SK-N-SH (cell line): ENCODE results near the gene HLA-A. TPM values are rescaled to one million over a fixed set of nuclear protein-coding genes. Genes with fewer than 3 reads are reported as not detected.

Experiments
- CTCF ChIA-PET: fragments of 300-600, 350-600 bp; formaldehyde crosslinking; extraction: SDS; loops from one replicate; lab custom pipeline; 2021; lab: Yijun Ruan, JAX
- POLR2A ChIA-PET: fragments of 350-600 bp; sonication (Branson Sonifier 250); formaldehyde crosslinking; extraction: SDS; loops from one replicate; lab custom pipeline; 2020; ENCODE audit warnings: antibody characterized with exemption, inconsistent platforms; lab: Yijun Ruan, JAX
- DNase-seq: peaks from one replicate; pipeline ENCODE4 v3.0.0; 2012
- H2AFZ ChIP-seq: fragments of 200-600 bp; sonication (generic); 2 replicates; pipeline ENCODE4 v1.8.1; 2016; ENCODE audit warnings: antibody characterized with exemption, mild to moderate bottlenecking, low read depth
- H3F3A ChIP-seq: fragments of 200-600 bp; sonication (generic); replicated peaks from 2 replicates; pipeline ENCODE3; 2016; ENCODE audit warnings: antibody characterized with exemption, mild to moderate bottlenecking; ENCODE audit not compliant: insufficient read depth
- H3K27ac ChIP-seq, 2 experiments: fragments of 200-500 bp in 1 of 2; fragments of 200-600 bp in 1 of 2; sonication (Bioruptor generic) in 1 of 2; sonication (generic), shearing (Covaris generic) in 1 of 2; 2 replicates each; pipeline versions ENCODE4 v1.5.1 to v1.6.1; 2014 to 2016; ENCODE audit warnings: low read depth in 2 of 2, inconsistent platforms in 1 of 2, low read length in 1 of 2, mild to moderate bottlenecking in 1 of 2, mixed read lengths in 1 of 2
- H3K27me3 ChIP-seq: fragments of 200-600 bp; sonication (generic), shearing (Covaris generic); 2 replicates; pipeline ENCODE4 v1.6.1; 2016; ENCODE audit warnings: mixed run types; ENCODE audit not compliant: insufficient read depth
- H3K36me3 ChIP-seq, 2 experiments: fragments of 200-500 bp in 1 of 2; fragments of 200-600 bp in 1 of 2; sonication (Bioruptor generic) in 1 of 2; sonication (generic) in 1 of 2; replicated peaks in 1 of 2; 2 replicates each; pipeline versions ENCODE3 to v1.5.1; 2014 to 2016; ENCODE audit warnings: low read length in 1 of 2, mild to moderate bottlenecking in 1 of 2; ENCODE audit not compliant: insufficient read depth in 2 of 2, control insufficient read depth in 1 of 2
- H3K4me1 ChIP-seq, 2 experiments: fragments of 200-500 bp in 1 of 2; fragments of 200-600 bp in 1 of 2; sonication (Bioruptor generic) in 1 of 2; sonication (generic), shearing (Covaris generic) in 1 of 2; 2 replicates each; pipeline versions ENCODE4 v1.5.1 to v1.6.1; 2014 to 2016; ENCODE audit warnings: low read depth in 1 of 2, low read length in 1 of 2, mixed run types in 1 of 2; ENCODE audit not compliant: insufficient read depth in 2 of 2, control insufficient read depth in 1 of 2
- H3K4me2 ChIP-seq: fragments of 200-600 bp; sonication (generic), shearing (Covaris generic); 2 replicates; pipeline ENCODE4 v1.6.1; 2017; ENCODE audit warnings: mixed run types
- H3K4me3 ChIP-seq, 2 experiments: fragments of 200-500 bp in 1 of 2; fragments of 200-600 bp in 1 of 2; sonication (Bioruptor generic) in 1 of 2; sonication (generic), shearing (Covaris generic) in 1 of 2; 2 replicates each; pipeline versions ENCODE4 v1.5.1 to v1.8.1; 2014 to 2016; ENCODE audit warnings: low read depth in 2 of 2, inconsistent platforms in 1 of 2, low read length in 1 of 2, mild to moderate bottlenecking in 1 of 2, mixed read lengths in 1 of 2, moderate library complexity in 1 of 2
- H3K79me2 ChIP-seq: fragments of 200-600 bp; sonication (generic); 2 replicates; pipeline ENCODE4 v1.8.1; 2017; ENCODE audit warnings: mild to moderate bottlenecking; ENCODE audit not compliant: insufficient read depth
- H3K9ac ChIP-seq: fragments of 200-600 bp; sonication (generic); 2 replicates; pipeline ENCODE4 v1.6.1; 2017; ENCODE audit warnings: mixed run types
- H3K9me2 ChIP-seq: fragments of 200-600 bp; sonication (generic); 2 replicates; pipeline ENCODE4 v1.6.1; 2017; ENCODE audit warnings: mixed run types
- H3K9me3 ChIP-seq: fragments of 200-600 bp; sonication (generic); 2 replicates; pipeline ENCODE4 v1.6.1; 2017; ENCODE audit warnings: mixed run types, mild to moderate bottlenecking, moderate library complexity
- H4K20me1 ChIP-seq: fragments of 200-600 bp; sonication (generic); 2 replicates; pipeline ENCODE4 v1.6.1; 2017; ENCODE audit warnings: mild to moderate bottlenecking, mixed run types; ENCODE audit not compliant: insufficient read depth
- FOSL2 ChIP-seq: IDR thresholded peaks from 2 replicates; pipeline ENCODE4 v1.4.0; 2012; ENCODE audit warnings: low read depth, mild to moderate bottlenecking, moderate library complexity, borderline replicate concordance
- FOXJ3 ChIP-seq: sonication (generic); formaldehyde crosslinking; IDR thresholded peaks from 2 replicates; pipeline ENCODE4 v1.5.1; 2020; ENCODE audit warnings: mild to moderate bottlenecking, missing genetic modification reagents
- FOXM1 ChIP-seq: IDR thresholded peaks from 2 replicates; pipeline ENCODE4 v1.4.0; 2012; ENCODE audit warnings: low read depth, mild to moderate bottlenecking
- JUND ChIP-seq: IDR thresholded peaks from 2 replicates; pipeline ENCODE4 v1.4.0; 2012
- MEF2A ChIP-seq: IDR thresholded peaks from 2 replicates; pipeline ENCODE4 v1.4.0; 2012; ENCODE audit warnings: low read depth, borderline replicate concordance
- PBX3 ChIP-seq: IDR thresholded peaks from 2 replicates; pipeline ENCODE4; 2012
- RXRA ChIP-seq: IDR thresholded peaks from 2 replicates; pipeline ENCODE4 v1.4.0; 2012; ENCODE audit warnings: low read depth, mild to moderate bottlenecking, borderline replicate concordance
- SIN3A ChIP-seq: IDR thresholded peaks from 2 replicates; pipeline ENCODE4 v1.6.1; 2012; ENCODE audit warnings: low read depth, mild to moderate bottlenecking, low read length, moderate library complexity, borderline replicate concordance
- TAF1 ChIP-seq: IDR thresholded peaks from 2 replicates; pipeline ENCODE4 v1.6.1; 2012; ENCODE audit warnings: low read depth, mild to moderate bottlenecking, low read length, moderate library complexity, borderline replicate concordance
- TCF12 ChIP-seq: IDR thresholded peaks from 2 replicates; pipeline ENCODE4 v1.4.0; 2012
- YY1 ChIP-seq: IDR thresholded peaks from 2 replicates; pipeline ENCODE4 v1.4.0; 2012; ENCODE audit warnings: low read depth, mild to moderate bottlenecking
- WGBS: methylation state at CpG from one replicate; pipeline ENCODE4 v1.1.6; 2017; ENCODE audit warnings: low lambda C conversion rate; 5-methylcytosine and 5-hydroxymethylcytosine counted together
- polyA plus RNA-seq, 3 experiments: library from polyadenylated mRNA; depleted of rRNA; stranded (reverse); fragments of >200 nt; gene quantifications; 2 replicates each; pipeline ENCODE4 v1.2.3, GENCODE V29; 2012
- TF ChIP-seq, protein P1 (sequence below): fragments of 150-350 bp; IDR thresholded peaks from 2 replicates; pipeline ENCODE4 v1.6.1; 2017; ENCODE audit warnings: antibody characterized with exemption, low read length, low read depth, borderline replicate concordance
- TF ChIP-seq, protein P2 (sequence below): fragments of 150-350 bp; IDR thresholded peaks from 2 replicates; pipeline ENCODE4 v1.6.1; 2016; ENCODE audit warnings: mild to moderate bottlenecking, low read depth, low read length
- TF ChIP-seq, protein P3 (sequence below): fragments of 200-600 bp; sonication (generic); IDR thresholded peaks from 2 replicates; pipeline ENCODE4 v1.6.1; 2017; ENCODE audit warnings: antibody characterized with exemption, mild to moderate bottlenecking, moderate library complexity

Gene HLA-A
- polyA plus RNA-seq, 1 of the 3 experiments (the other 2 are of a cell fraction), result 312 TPM

GRCh38 chr6:29981211-29981812 is 39.0 kb downstream of the HLA-A start:
- ChIA-PET POLR2A (no interaction called here), CTCF (interaction anchor here (0.7 to 2.1 kb wide), 2 partner anchors 133 to 328 kb away, joined by 3 to 6 read pairs; no protein-coding TSS in a partner anchor)
- Histone ChIP-seq H3K9me2 (no peaks in the 10 kb centered on the region), H3K27ac (no peak overlapping the region), H3K27me3 (no peaks in the 10 kb centered on the region), H3F3A (no peaks in the 10 kb centered on the region), H2AFZ (no peak overlapping the region), H3K79me2 (no peaks in the 10 kb centered on the region), H4K20me1 (no peaks in the 10 kb centered on the region), H3K9ac (no peak overlapping the region), H3K9me3 (no peaks in the 10 kb centered on the region), H3K36me3 (no peaks in the 10 kb centered on the region), H3K4me1 (peaks cover 0 to 6% of the 10 kb centered on the region in 2 experiments; a peak in 2 of 4 replicates), H3K4me2 (no peak overlapping the region), H3K4me3 (no peak overlapping the region)
- 77% methylated on average over 8 of the region's 8 CpGs for WGBS
- no peak for TF ChIP-seq SIN3A
- TF ChIP-seq, protein P1, sequence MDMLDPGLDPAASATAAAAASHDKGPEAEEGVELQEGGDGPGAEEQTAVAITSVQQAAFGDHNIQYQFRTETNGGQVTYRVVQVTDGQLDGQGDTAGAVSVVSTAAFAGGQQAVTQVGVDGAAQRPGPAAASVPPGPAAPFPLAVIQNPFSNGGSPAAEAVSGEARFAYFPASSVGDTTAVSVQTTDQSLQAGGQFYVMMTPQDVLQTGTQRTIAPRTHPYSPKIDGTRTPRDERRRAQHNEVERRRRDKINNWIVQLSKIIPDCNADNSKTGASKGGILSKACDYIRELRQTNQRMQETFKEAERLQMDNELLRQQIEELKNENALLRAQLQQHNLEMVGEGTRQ, result no peak
- TF ChIP-seq, protein P2, sequence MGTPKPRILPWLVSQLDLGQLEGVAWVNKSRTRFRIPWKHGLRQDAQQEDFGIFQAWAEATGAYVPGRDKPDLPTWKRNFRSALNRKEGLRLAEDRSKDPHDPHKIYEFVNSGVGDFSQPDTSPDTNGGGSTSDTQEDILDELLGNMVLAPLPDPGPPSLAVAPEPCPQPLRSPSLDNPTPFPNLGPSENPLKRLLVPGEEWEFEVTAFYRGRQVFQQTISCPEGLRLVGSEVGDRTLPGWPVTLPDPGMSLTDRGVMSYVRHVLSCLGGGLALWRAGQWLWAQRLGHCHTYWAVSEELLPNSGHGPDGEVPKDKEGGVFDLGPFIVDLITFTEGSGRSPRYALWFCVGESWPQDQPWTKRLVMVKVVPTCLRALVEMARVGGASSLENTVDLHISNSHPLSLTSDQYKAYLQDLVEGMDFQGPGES, result no peak
- TF ChIP-seq FOXJ3 (CRISPR knock-in tag), result no peak
- TF ChIP-seq PBX3, result no peak
- no peak for TF ChIP-seq FOXM1
- TF ChIP-seq RXRA, result no peak
- TF ChIP-seq JUND, result no peak
- TF ChIP-seq FOSL2, result no peak
- no peak for TF ChIP-seq TAF1
- TF ChIP-seq, protein P3, sequence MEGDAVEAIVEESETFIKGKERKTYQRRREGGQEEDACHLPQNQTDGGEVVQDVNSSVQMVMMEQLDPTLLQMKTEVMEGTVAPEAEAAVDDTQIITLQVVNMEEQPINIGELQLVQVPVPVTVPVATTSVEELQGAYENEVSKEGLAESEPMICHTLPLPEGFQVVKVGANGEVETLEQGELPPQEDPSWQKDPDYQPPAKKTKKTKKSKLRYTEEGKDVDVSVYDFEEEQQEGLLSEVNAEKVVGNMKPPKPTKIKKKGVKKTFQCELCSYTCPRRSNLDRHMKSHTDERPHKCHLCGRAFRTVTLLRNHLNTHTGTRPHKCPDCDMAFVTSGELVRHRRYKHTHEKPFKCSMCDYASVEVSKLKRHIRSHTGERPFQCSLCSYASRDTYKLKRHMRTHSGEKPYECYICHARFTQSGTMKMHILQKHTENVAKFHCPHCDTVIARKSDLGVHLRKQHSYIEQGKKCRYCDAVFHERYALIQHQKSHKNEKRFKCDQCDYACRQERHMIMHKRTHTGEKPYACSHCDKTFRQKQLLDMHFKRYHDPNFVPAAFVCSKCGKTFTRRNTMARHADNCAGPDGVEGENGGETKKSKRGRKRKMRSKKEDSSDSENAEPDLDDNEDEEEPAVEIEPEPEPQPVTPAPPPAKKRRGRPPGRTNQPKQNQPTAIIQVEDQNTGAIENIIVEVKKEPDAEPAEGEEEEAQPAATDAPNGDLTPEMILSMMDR, result no peak
- TF ChIP-seq MEF2A, result no peak
- no peak for TF ChIP-seq YY1
- no peak for TF ChIP-seq TCF12
- no peak for DNase-seq
